ENCODE results near the gene AIP. TPM values are rescaled to one million over a fixed set of nuclear protein-coding genes. Genes with fewer than 3 reads are reported as not detected.

Gene AIP
- total and polyA plus RNA-seq, 2 of the 8 experiments (the other 6 are each of a cell fraction or from before 2014, with no cell fraction given): 29.8 to 54.4 TPM

DNA sequence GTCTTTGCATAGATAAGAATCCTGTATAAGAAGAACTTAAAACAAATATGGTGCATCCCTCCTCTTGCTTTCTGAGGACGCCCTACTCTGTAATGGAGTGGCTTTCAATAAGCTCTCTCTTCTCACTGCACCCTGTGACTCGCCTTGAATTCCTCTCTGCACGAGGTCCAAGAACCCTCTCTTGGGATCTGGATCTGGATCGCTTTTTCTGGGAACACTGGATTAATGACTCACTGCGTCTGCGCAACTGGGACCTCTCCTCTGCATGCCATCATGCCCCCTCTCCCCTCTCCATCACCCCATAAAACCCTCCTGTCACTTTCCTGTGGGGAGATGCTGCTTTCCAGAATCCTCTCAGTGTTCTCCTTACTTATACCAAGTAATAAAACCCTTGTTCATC, 55.5 kb downstream of the AIP start:
- Histone ChIP-seq H3K27me3 (replicated peaks in 1 of 4; ENCODE audit: control insufficient read depth in 3 of 4, extremely low read depth in 1 of 4, insufficient read depth in 3 of 4, low read length in 3 of 4) (no peaks in the 10 kb centered on the region; a peak in 1 of 7 replicates), H2AFZ (ENCODE audit: low read length) (no peak overlapping the region), H2BK15ac (ENCODE audit: low read length) (no peak overlapping the region), H3K18ac (ENCODE audit: extremely low read depth, low read length) (no peak overlapping the region), H3K4me2 (ENCODE audit: insufficient read depth in 1 of 2, low read depth in 2 of 2, low read length in 2 of 2) (no peak overlapping the region), H3K79me2 (ENCODE audit: control insufficient read depth in 1 of 2, insufficient read depth in 2 of 2, low read length in 2 of 2) (no peaks in the 10 kb centered on the region), H3K14ac (ENCODE audit: insufficient read length) (no peak overlapping the region), H3K56ac (replicated peaks; ENCODE audit: insufficient read length, low read depth, low read length) (no peak overlapping the region), H4K8ac (ENCODE audit: extremely low read depth, insufficient read depth, low read length) (no peak overlapping the region), H2BK120ac (replicated peaks; ENCODE audit: low read depth, low read length) (no peak overlapping the region), H3K9me3 (ENCODE audit: insufficient read depth in 2 of 2, low read depth in 1 of 2, low read length in 1 of 2) (peaks cover 24 to 30% of the 10 kb centered on the region in 2 experiments), H2BK12ac (ENCODE audit: low read depth, low read length) (no peak overlapping the region), H3K23me2 (ENCODE audit: low read depth, low read length) (no peaks in the 10 kb centered on the region), H2BK5ac (ENCODE audit: low read depth, low read length) (no peak overlapping the region), H3K4ac (replicated peaks; ENCODE audit: insufficient read length, low read depth, low read length) (no peak overlapping the region), H3K4me1 (replicated peaks in 1 of 4; ENCODE audit: control insufficient read depth in 3 of 4, insufficient read depth in 4 of 4, low read length in 3 of 4) (peaks cover 0 to 3% (median 0%) of the 10 kb centered on the region in 4 experiments; a peak in 2 of 7 replicates), H2BK20ac (ENCODE audit: low read length) (no peak overlapping the region), H2AK5ac (ENCODE audit: low read depth, low read length) (no peak overlapping the region), H3K9ac (replicated peaks in 1 of 4; ENCODE audit: extremely low read depth in 1 of 4, low read depth in 3 of 4, low read length in 3 of 4) (no peak overlapping the region), H3K27ac (ENCODE audit: low read depth, low read length) (no peak overlapping the region), H4K5ac (ENCODE audit: insufficient read length, low read depth, low read length) (no peak overlapping the region), H4K20me1 (replicated peaks in 1 of 2; ENCODE audit: control insufficient read depth in 1 of 2, insufficient read depth in 2 of 2, low read length in 2 of 2) (no peaks in the 10 kb centered on the region), H3K4me3 (ENCODE audit: extremely low read depth in 1 of 4, insufficient read depth in 2 of 4, low read depth in 3 of 4, low read length in 4 of 4) (no peak overlapping the region), H3K36me3 (ENCODE audit: control insufficient read depth in 2 of 4, insufficient read depth in 4 of 4, low read length in 3 of 4) (no peaks in the 10 kb centered on the region), H3K23ac (ENCODE audit: insufficient read length) (no peak overlapping the region), H4K91ac (replicated peaks; ENCODE audit: insufficient read length, low read length) (no peak overlapping the region), H3K79me1 (ENCODE audit: low read depth, low read length) (no peaks in the 10 kb centered on the region)
- no peak for DNase-seq (ENCODE audit: low read depth in 1 of 2, low spot score in 2 of 2)
- no peak for FAIRE-seq
- ChIA-PET POLR2A (ENCODE audit: partially characterized antibody) (no interaction called here), CTCF (ENCODE audit: partially characterized antibody) (no interaction called here)
- 81% methylated on average over 6 of the region's 6 CpGs; no CpG with 5 or more reads in 1 of the 2 experiments for WGBS, 2 experiments (ENCODE audit: extremely low coverage in 1 of 2, insufficient coverage in 1 of 2, insufficient read length in 1 of 2, insufficient replicate concordance in 2 of 2, low coverage in 1 of 2, low lambda C conversion rate in 2 of 2, missing lambda C conversion rate in 1 of 2)

Measured in H1 (cell line).